ENCODE measurements around the gene AEN.

AEN gene

DNA sequence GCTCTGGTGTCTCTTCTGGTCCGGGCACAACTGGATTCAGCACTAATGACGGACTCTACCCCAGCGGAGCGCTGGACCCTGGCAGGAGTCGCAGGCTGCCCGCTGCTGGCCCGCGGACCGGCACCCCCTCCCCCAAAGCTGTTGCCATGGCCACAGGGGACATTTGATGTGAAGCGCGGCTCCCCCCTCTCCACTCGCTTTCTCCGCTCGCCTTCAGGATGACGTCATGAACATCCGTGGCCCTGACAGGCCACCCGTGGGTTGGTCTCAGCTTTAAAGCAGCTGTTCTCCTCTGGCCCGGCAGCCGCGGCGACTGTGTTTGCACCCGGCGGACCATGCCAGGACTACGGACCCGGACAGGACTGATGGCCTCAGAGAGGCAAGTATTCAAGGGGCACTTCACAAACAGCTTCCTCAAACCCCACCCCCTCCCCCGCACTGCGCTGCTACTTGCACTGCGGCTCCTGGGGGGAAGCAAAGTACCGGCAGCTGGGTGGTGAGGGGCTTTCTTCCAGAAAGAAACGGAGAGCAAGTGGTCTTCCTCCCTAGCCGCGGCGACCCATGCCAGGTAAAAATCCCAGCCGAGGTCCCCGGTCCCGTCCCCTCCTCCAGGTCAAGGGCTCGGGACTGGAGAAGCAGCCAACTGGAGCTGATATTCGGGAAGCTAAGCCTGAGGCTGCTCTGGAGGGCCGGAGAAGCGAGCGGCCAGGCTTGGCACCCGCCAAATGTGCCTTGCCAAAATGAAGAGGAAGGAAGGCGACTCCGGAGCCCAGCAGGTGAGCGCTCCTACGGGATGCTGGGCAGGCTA is 16.6 kb upstream of the AEN start:
- Histone ChIP-seq H3K36me3 (ENCODE audit: control insufficient read depth, insufficient read depth, low read length) (no peaks in the 10 kb centered on the region), H3K9me3 (ENCODE audit: control insufficient read depth, insufficient read depth, low read depth, low read length) (no peaks in the 10 kb centered on the region), H3K9ac (ENCODE audit: low read length) (peak overlapping the region; percentile 45), H3K4me3 (ENCODE audit: low read depth, low read length) (peak overlapping the region; percentile 60), H3K4me1 (ENCODE audit: control insufficient read depth, insufficient read depth, low read length) (peaks cover 38% of the 10 kb centered on the region), H3K27ac (ENCODE audit: low read depth, low read length) (no peak overlapping the region), H3K27me3 (ENCODE audit: control insufficient read depth, insufficient read depth, low read length) (peaks cover 71% of the 10 kb centered on the region)

DNA sequence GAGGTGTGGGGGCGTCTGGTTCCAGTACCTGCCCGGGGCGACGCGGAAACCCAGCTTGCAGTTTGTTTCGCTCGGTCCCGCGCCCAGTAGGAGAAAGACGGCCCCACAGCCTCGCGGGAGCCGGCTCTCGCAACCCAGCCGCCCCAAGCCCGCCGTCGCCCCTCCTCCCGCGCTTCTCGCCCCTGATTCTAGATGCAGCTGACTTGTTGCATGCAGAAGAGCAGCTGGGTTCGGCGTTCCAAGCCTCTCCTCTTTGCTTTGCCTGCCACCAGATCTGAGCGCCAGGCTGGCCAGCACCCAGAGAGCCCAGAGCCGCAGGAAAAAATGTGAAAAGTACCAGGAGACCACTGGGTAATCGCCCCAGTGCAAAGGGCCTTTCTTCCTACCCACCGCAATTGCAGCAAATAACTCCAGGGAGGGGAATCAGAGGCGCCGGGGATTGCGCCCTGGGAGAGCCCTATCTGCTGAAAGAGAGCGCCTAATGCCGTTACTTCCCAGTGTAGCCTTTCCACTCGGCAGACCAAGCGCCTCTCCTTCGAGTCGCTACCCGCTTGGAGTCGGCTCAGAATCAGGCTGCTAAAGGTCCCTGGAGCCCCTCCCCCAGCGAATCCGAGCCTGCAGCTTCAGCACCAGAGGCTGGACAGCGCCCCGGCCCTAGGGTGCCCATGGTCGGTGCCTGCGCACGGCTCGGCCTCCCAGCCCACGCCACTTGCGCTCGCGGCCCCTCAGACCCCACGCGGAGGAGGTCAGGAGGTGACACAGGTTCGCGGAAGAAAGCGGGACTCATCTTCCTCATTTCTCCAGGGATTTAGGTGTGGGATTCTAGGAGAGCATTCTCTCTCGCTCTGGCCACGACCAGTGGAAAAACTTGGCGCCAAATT is 15.7 kb upstream of the AEN start:
- no peak overlapping the region for H3K27ac ChIP-seq (ENCODE audit: low read depth, low read length)
- peaks cover 71% of the 10 kb centered on the region for H3K27me3 ChIP-seq (ENCODE audit: control insufficient read depth, insufficient read depth, low read length)
- no peaks in the 10 kb centered on the region for H3K36me3 ChIP-seq (ENCODE audit: control insufficient read depth, insufficient read depth, low read length)
- no peaks in the 10 kb centered on the region for H3K9me3 ChIP-seq (ENCODE audit: control insufficient read depth, insufficient read depth, low read depth, low read length)
- peak overlapping the region; percentile 45 for H3K9ac ChIP-seq (ENCODE audit: low read length)
- H3K4me3 ChIP-seq (ENCODE audit: low read depth, low read length) = peak overlapping the region; percentile 60
- peaks cover 46% of the 10 kb centered on the region for H3K4me1 ChIP-seq (ENCODE audit: control insufficient read depth, insufficient read depth, low read length)

DNA sequence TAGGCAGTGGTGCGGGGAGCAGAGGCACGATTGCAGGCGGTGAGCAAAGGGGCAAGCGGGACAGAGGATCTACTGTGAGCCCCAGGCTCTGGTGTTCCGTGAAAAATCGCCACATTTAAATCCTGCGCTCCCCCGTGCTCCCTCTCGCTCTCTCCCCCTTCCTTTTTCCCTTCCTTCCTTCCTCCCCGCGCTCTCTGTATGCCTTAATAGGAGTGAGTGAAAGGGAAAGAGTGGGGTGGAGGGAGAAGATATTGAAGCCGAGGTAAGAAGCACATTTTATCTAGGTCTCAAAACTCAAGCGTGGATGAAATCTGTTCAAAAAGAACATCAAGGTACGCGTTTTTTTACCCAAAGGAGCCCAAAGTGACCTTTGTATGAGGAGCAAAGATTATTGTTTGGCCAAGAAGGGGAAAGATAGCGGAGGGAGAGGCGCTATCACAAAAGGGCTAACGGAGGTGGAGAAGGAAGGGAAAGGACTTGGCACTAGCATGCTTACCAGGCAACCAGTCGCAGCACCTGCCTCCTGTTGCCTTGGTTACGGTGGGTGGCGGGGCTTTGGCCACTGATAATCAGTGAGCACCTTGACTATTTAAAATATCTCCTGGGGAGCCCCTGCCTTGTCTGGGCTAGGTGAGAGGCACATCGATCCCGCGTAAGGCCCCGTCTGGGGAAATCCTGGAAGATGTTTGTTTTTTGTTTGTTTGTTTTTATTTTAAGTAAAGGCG is 14.9 kb upstream of the AEN start:
- Histone ChIP-seq H3K27me3 (ENCODE audit: control insufficient read depth, insufficient read depth, low read length) (peaks cover 71% of the 10 kb centered on the region), H3K36me3 (ENCODE audit: control insufficient read depth, insufficient read depth, low read length) (no peaks in the 10 kb centered on the region), H3K27ac (ENCODE audit: low read depth, low read length) (no peak overlapping the region), H3K9me3 (ENCODE audit: control insufficient read depth, insufficient read depth, low read depth, low read length) (no peaks in the 10 kb centered on the region), H3K4me1 (ENCODE audit: control insufficient read depth, insufficient read depth, low read length) (peaks cover 54% of the 10 kb centered on the region), H3K4me3 (ENCODE audit: low read depth, low read length) (peak overlapping the region; percentile 60), H3K9ac (ENCODE audit: low read length) (peak overlapping the region; percentile 8)

DNA sequence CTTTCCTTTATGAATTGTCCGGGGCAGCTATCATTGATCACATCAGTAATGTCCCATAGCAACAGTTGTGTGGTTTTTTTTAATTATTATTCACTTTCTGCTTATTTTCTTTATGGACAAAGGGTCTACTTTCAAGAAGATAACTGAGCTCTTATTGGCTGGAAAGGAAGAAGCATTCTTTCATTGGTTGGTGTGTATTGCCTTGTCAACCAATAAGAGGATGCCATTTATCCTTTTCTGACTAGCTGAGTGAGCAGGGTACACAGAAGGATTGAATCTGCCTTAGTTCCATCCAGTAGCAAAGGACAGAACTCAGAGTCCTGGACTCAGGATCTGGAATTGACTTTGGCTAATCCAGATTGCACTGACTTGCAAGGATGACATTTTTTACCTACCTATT is 13.2 kb upstream of the AEN start:
- H3K9me3 ChIP-seq (ENCODE audit: control insufficient read depth, insufficient read depth, low read depth, low read length) = no peaks in the 10 kb centered on the region
- H3K27me3 ChIP-seq (ENCODE audit: control insufficient read depth, insufficient read depth, low read length) = peaks cover 62% of the 10 kb centered on the region
- H3K36me3 ChIP-seq (ENCODE audit: control insufficient read depth, insufficient read depth, low read length) = no peaks in the 10 kb centered on the region
- no peak overlapping the region for H3K4me3 ChIP-seq (ENCODE audit: low read depth, low read length)
- no peak overlapping the region for H3K9ac ChIP-seq (ENCODE audit: low read length)
- H3K4me1 ChIP-seq (ENCODE audit: control insufficient read depth, insufficient read depth, low read length) = peaks cover 67% of the 10 kb centered on the region
- no peak overlapping the region for H3K27ac ChIP-seq (ENCODE audit: low read depth, low read length)

DNA sequence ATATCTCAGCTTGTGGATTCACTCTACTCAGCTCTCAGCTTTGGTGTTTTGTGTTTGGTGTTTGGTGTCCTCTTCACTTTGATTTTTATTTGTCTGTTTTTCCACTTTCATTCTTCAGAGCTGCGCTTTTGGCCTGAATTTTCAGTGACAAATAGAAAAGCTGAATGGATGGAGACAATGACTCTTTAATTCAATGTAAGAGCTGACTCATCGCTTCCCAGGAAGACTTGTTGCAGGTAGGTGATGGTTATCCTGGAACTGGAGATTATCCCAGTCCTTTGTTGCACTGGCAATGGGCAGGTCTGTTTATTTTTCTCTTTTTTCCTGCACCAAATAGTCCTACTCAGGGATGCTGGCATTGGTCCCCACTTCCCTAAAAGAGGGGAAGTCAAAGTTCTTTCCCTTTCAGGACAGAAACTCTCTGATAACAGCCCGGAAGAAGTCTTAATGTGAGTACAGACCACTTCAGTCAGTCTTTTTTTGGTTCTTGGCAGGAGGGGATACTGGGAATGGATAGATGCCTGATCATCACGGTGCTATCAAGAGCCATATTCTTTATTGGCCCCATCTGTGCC is 12.4 kb upstream of the AEN start:
- no peaks in the 10 kb centered on the region for H3K36me3 ChIP-seq (ENCODE audit: control insufficient read depth, insufficient read depth, low read length)
- no peak overlapping the region for H3K4me3 ChIP-seq (ENCODE audit: low read depth, low read length)
- no peak overlapping the region for H3K9ac ChIP-seq (ENCODE audit: low read length)
- H3K4me1 ChIP-seq (ENCODE audit: control insufficient read depth, insufficient read depth, low read length) = peaks cover 67% of the 10 kb centered on the region
- H3K9me3 ChIP-seq (ENCODE audit: control insufficient read depth, insufficient read depth, low read depth, low read length) = no peaks in the 10 kb centered on the region
- no peak overlapping the region for H3K27ac ChIP-seq (ENCODE audit: low read depth, low read length)
- peaks cover 55% of the 10 kb centered on the region for H3K27me3 ChIP-seq (ENCODE audit: control insufficient read depth, insufficient read depth, low read length)

DNA sequence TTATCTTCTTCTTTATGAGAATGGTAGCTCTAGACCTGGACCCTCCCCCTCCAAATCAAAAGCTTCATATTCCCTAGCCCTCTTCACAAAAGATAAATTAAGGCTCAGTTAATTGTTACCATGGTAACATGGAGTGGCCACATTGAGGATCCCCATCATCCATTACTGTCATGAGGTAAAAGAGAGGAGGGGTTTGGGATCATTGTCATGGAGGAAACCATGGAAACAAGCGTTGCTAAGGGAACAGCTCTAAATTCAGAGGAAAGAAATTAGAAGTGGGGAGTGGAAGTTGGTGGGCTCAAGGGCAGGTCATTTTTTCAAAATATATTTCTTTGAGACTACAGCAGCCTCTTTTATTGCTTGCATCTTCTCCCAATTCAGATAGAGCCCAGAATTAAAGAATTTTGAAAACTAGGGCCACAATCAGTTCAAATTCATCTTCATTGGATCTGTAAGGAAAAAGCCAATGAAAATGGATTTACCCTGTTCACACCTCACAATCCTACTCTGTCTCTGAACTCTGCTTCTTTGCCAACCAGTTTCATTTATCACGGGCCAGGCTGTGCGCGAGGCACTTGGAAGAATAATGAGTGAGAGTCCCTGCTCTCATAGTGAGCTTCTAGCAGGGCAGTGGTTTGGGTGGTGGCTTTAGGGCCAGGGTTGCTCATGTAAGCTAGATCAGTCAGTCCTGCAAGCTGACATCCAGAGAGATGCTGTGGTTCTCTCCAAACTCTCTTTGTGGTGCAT is 11.6 kb upstream of the AEN start:
- peaks cover 66% of the 10 kb centered on the region for H3K4me1 ChIP-seq (ENCODE audit: control insufficient read depth, insufficient read depth, low read length)
- no peak overlapping the region for H3K27ac ChIP-seq (ENCODE audit: low read depth, low read length)
- H3K4me3 ChIP-seq (ENCODE audit: low read depth, low read length) = no peak overlapping the region
- no peak overlapping the region for H3K9ac ChIP-seq (ENCODE audit: low read length)
- H3K36me3 ChIP-seq (ENCODE audit: control insufficient read depth, insufficient read depth, low read length) = no peaks in the 10 kb centered on the region
- no peaks in the 10 kb centered on the region for H3K9me3 ChIP-seq (ENCODE audit: control insufficient read depth, insufficient read depth, low read depth, low read length)
- H3K27me3 ChIP-seq (ENCODE audit: control insufficient read depth, insufficient read depth, low read length) = peaks cover 46% of the 10 kb centered on the region

DNA sequence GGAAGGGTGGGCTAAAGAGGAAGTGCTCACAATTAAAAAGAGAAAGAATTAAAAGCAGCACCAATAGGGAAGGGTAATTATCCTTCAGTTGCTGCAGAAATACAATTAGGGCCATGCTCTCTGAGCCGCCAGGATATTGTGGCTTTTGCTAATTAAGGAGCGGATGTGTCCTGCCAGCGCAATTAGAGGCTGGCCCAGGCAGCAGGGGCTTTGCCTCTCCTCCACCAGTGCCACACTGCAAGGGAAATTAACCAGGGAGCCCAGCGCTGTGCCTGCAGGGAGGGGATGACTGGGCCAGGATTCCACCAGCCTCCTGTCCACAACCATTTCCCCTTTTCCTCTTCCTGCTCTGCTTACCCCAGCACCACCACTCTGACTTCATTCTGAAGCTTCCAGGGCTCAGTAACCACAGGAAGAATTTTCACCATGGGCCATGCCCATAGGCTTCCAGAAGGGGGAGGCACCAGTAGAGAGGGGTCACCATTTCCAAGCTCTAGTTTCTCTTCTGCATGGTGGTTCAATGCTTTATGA is 10.4 kb upstream of the AEN start:
- Histone ChIP-seq H3K27ac (ENCODE audit: low read depth, low read length) (no peak overlapping the region), H3K4me3 (ENCODE audit: low read depth, low read length) (no peak overlapping the region), H3K36me3 (ENCODE audit: control insufficient read depth, insufficient read depth, low read length) (no peaks in the 10 kb centered on the region), H3K27me3 (ENCODE audit: control insufficient read depth, insufficient read depth, low read length) (peaks cover 34% of the 10 kb centered on the region), H3K4me1 (ENCODE audit: control insufficient read depth, insufficient read depth, low read length) (peaks cover 72% of the 10 kb centered on the region), H3K9ac (ENCODE audit: low read length) (no peak overlapping the region), H3K9me3 (ENCODE audit: control insufficient read depth, insufficient read depth, low read depth, low read length) (no peaks in the 10 kb centered on the region)

DNA sequence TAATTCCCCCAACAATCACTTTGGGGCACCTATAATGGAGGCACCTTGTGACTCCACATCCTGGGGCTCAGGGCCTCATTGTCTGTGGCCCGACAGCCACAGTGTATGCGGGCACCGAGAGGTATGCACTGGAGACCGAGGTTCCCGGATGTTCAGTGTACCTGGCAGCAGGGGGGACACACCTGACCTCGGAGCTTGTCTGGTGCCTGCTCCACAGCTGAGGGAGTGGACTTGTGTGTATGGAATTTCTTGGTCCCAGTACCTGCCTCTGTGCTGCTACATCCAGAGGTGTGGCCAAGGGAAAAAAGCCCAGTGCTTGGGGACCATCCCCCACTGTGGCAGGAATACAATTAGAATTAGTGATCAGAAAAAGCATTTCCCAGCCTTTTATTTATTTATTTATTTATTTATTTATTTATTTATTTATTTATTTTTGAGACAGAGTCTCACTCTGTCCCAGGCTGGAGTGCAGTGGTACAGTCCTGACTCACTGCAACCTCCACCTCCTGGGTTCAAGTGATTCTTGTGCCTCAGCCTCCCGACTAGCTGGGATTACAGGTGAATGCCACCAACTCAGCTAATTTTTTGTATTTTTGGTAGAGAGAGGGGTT is 8.8 kb upstream of the AEN start:
- H3K4me1 ChIP-seq (ENCODE audit: control insufficient read depth, insufficient read depth, low read length) = peaks cover 64% of the 10 kb centered on the region
- no peaks in the 10 kb centered on the region for H3K36me3 ChIP-seq (ENCODE audit: control insufficient read depth, insufficient read depth, low read length)
- H3K9ac ChIP-seq (ENCODE audit: low read length) = peak overlapping the region; percentile 54
- H3K4me3 ChIP-seq (ENCODE audit: low read depth, low read length) = 0 out of 2 replicates have a peak overlapping the region, but pooled peaks have one; percentile 1
- H3K9me3 ChIP-seq (ENCODE audit: control insufficient read depth, insufficient read depth, low read depth, low read length) = no peaks in the 10 kb centered on the region
- H3K27ac ChIP-seq (ENCODE audit: low read depth, low read length) = peak overlapping the region; percentile 45; the same call in 1 of the 2 replicates
- H3K27me3 ChIP-seq (ENCODE audit: control insufficient read depth, insufficient read depth, low read length) = peaks cover 19% of the 10 kb centered on the region

DNA sequence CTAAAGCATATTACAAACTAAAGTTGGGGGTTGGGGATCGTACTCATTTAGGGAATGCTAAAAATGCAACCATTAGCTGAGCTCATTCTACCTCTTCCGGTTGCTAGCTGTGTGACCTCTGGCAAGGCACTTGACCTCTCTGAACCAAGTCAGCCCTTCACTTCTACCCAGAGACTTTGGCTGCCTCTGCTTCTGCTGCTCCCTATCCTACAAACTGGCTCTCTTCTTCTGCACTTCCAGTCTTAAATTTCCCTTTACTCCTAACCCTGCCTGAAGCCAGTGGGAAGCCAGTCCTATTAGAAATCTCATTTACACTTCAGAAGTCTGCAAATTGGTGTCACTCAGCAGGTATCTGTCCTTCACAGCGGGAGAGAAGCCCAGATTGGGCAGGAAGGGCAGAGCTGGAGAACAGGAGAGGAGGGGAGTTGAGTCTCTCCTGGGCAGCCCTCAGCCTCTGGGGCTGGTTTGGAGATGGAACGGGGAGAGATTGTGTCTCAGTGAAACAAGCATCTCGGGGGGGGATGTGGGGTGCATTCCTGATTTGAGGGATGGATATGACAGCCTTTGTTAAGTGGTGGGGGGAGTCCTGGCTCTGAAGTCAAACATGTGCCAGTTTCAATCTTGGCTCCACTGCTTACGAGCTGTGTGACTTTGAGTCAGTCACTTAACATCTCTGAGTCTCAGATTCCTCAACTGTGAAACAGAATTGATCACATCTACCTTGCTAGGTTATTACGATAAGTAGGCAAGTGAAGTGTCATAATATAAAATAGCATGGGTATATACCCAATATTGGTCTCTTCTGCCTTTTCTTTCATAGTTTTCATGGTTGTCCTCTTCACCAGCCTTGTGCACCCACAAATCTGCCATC is 7.8 kb upstream of the AEN start:
- peaks cover 61% of the 10 kb centered on the region for H3K4me1 ChIP-seq (ENCODE audit: control insufficient read depth, insufficient read depth, low read length)
- peak overlapping the region; percentile 45; the same call in 1 of the 2 replicates for H3K27ac ChIP-seq (ENCODE audit: low read depth, low read length)
- H3K27me3 ChIP-seq (ENCODE audit: control insufficient read depth, insufficient read depth, low read length) = peaks cover 8% of the 10 kb centered on the region; the same call in 1 of the 2 replicates

More for the DNA sequence above, 7.8 kb upstream of the AEN start:
- peak overlapping the region; percentile 54 for H3K9ac ChIP-seq (ENCODE audit: low read length)
- H3K4me3 ChIP-seq (ENCODE audit: low read depth, low read length) = 0 out of 2 replicates have a peak overlapping the region, but pooled peaks have one; percentile 1
- H3K36me3 ChIP-seq (ENCODE audit: control insufficient read depth, insufficient read depth, low read length) = no peaks in the 10 kb centered on the region
- H3K9me3 ChIP-seq (ENCODE audit: control insufficient read depth, insufficient read depth, low read depth, low read length) = no peaks in the 10 kb centered on the region

All from HUES6 (cell line).